Activated T-cell treated with anti-CD3 and anti-CD28 coated beads, Interleukin-2, amount 50 U/mL, for 24 hours (primary cell): Measurements from ENCODE around the gene COL5A1.
"Not testable (repeated sequence)": the region's sequence is repeated elsewhere in the genome, so short reads cannot be mapped to it uniquely, and the experiment has no call there.

Experiments
- DNase-seq: peaks from one replicate; pipeline ENCODE4 v3.0.0-alpha.2; 2020
- H3K27ac Mint-ChIP-seq: 2 replicates; pipeline ENCODE4 v1.8.0; 2020; ENCODE audit warnings: mild to moderate bottlenecking, mixed read lengths
- H3K27me3 Mint-ChIP-seq: 2 replicates; pipeline ENCODE4 v1.8.0; 2020; ENCODE audit warnings: mixed read lengths
- H3K36me3 Mint-ChIP-seq: 2 replicates; pipeline ENCODE4 v1.8.0; 2020; ENCODE audit warnings: low read depth, mixed read lengths
- H3K4me1 Mint-ChIP-seq: 2 replicates; pipeline ENCODE4 v1.8.0; 2020; ENCODE audit warnings: low read depth, mixed read lengths
- H3K4me3 Mint-ChIP-seq: 2 replicates; pipeline ENCODE4 v1.8.0; 2020; ENCODE audit warnings: mild to moderate bottlenecking, moderate library complexity, mixed read lengths
- H3K9me3 Mint-ChIP-seq: 2 replicates; pipeline ENCODE4 v1.8.0; 2020; ENCODE audit warnings: mixed read lengths

The COL5A1 gene

DNA sequence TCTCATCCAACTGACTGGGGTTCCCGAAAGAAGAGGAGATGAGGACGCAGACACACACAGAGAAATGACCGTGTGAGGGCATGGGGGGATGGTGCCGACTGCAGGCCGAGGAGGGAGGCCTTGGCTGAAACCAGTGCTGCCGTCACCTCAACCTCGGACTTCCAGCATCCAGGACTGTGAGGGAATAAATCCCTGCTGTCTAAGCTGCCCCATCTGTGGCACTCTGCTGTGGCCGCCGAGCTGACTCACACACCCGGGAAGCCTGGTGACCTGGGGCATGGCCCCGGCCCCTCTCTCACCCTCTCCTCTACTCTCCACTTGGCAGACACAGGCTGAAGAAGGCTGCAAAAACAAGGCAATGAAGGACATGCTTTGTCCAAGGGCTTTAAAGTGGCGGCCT is 4.4 kb upstream of the COL5A1 start:
- Mint-ChIP-seq H3K27me3 (peaks cover 25% of the 10 kb centered on the region), H3K4me1 (peaks cover 2% of the 10 kb centered on the region), H3K4me3 (no peak overlapping the region), H3K36me3 (no peaks in the 10 kb centered on the region), H3K27ac (no peak overlapping the region), H3K9me3 (no peaks in the 10 kb centered on the region)
- no peak for DNase-seq

- Mint-ChIP-seq H3K27me3 (peaks cover 29% of the 10 kb centered on the region), H3K9me3 (no peaks in the 10 kb centered on the region), H3K27ac (no peak overlapping the region), H3K4me3 (no peak overlapping the region), H3K4me1 (peaks cover 2% of the 10 kb centered on the region), H3K36me3 (no peaks in the 10 kb centered on the region)
- no peak for DNase-seq
Measured at GRCh38 chr9:134637696-134638501, 3.7 kb upstream of the COL5A1 start.

DNA sequence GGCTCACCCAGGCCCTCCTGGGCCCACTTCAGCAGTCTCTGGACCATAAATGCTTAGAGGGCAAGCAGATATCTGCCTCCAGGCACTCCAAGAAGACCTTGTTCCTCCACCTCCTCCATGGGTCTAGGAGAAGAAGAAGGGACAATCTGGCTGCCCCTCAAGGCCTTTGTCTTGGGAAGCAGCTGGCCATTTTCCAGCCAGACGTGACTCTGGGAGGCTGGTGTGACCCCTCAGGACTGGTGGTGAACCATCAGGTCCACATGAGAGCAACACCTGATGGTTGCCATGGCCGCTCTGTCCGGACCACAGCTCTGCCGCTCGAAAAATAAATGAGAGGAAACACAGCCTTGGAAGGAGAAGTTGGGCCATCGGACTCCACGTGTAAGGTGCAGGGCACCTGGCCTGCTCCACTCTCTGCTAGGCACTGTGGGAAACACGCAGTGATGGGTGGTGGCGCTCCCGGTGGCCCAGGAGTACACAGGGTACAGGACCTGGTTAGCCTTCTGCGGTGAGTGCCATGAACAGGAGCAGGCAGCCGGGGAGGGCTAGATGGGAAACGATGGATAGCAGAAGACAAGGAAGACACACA is 3.0 kb upstream of the COL5A1 start:
- no peak for DNase-seq
- H3K4me3 Mint-ChIP-seq: no peak overlapping the region
- peaks cover 2% of the 10 kb centered on the region for H3K4me1 Mint-ChIP-seq
- H3K27ac Mint-ChIP-seq: no peak overlapping the region
- no peaks in the 10 kb centered on the region for H3K9me3 Mint-ChIP-seq
- H3K36me3 Mint-ChIP-seq: no peaks in the 10 kb centered on the region
- peaks cover 36% of the 10 kb centered on the region for H3K27me3 Mint-ChIP-seq

DNA sequence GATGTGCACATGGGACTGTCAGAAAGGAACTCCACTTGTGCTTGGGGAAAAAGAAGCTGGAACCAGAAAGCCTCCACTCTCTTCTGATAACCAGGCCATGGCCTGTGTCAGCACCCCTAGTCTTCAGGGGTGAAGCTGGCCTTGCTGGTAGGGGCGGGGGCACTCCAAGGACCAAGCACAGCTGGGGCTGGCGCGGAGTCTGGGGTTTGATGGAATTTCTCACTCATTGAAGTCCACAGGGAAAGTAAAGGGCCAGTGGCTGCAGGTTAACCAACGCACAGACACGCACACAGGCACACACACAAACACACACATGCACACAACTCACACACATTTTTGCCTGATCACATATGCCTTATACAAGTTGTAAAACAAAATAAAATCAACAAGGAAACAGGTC is 1.6 kb upstream of the COL5A1 start:
- Mint-ChIP-seq H3K4me3 (no peak overlapping the region), H3K36me3 (no peaks in the 10 kb centered on the region), H3K9me3 (no peaks in the 10 kb centered on the region), H3K27ac (no peak overlapping the region), H3K4me1 (peaks cover 2% of the 10 kb centered on the region), H3K27me3 (peaks cover 40% of the 10 kb centered on the region)
- no peak for DNase-seq

DNA sequence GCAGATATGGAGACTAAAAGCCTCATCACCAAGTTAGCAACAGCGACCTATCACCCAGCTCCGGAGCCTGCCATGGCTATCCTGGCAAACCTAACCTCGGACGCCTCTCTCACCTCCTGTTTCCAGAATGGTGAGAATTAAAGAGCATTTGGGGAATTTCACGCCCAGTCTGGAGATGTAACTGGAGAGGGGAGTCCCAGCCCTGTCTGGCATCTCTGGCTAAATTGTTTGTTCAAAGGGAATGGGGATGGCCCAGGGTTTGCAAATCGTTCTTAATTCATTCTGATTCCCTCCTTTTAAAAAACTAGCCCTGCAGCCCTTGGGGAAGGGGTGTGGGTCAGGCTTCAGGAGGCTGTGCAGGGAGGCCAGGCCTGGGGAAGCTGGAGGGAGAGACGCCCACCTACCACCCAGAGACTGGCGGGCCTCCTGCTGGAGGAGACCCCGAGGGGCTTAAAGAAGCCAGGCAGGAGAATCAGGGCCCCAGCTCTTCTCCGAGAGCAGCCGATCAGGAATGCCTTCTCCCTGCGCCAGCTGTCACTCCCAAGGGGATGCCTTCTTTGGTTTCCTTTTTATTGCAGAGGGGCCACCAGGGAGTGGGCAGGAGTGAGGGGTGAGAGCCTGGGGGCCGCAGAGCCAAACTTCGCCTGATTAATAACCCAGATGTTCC is 964 bp upstream of the COL5A1 start:
- Mint-ChIP-seq H3K9me3 (no peaks in the 10 kb centered on the region), H3K4me1 (peaks cover 2% of the 10 kb centered on the region), H3K27ac (no peak overlapping the region), H3K36me3 (no peaks in the 10 kb centered on the region), H3K27me3 (peaks cover 40% of the 10 kb centered on the region), H3K4me3 (no peak overlapping the region)
- DNase-seq: no peak

DNA sequence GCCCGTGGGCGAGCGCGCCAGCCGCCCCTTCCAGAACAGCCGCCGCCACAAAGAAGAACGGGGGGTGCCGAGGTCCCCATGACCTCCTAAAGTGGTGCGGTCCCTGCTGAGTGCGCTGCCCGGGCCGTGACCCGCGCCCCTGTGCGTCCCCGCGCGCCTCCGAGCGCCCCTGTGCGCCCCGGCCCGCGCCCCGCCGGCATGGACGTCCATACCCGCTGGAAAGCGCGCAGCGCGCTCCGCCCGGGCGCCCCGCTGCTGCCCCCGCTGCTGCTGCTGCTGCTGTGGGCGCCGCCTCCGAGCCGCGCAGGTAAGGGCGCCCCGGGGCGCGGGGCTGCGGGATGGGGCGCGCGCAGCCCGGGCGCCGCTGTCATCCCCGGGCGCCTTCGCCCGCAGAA is 384 bp downstream of the COL5A1 start:
- Mint-ChIP-seq H3K4me1 (peaks cover 2% of the 10 kb centered on the region), H3K27me3 (peaks cover 38% of the 10 kb centered on the region), H3K36me3 (no peaks in the 10 kb centered on the region), H3K9me3 (no peaks in the 10 kb centered on the region), H3K4me3 (no peak overlapping the region), H3K27ac (no peak overlapping the region)
- no peak for DNase-seq

DNA sequence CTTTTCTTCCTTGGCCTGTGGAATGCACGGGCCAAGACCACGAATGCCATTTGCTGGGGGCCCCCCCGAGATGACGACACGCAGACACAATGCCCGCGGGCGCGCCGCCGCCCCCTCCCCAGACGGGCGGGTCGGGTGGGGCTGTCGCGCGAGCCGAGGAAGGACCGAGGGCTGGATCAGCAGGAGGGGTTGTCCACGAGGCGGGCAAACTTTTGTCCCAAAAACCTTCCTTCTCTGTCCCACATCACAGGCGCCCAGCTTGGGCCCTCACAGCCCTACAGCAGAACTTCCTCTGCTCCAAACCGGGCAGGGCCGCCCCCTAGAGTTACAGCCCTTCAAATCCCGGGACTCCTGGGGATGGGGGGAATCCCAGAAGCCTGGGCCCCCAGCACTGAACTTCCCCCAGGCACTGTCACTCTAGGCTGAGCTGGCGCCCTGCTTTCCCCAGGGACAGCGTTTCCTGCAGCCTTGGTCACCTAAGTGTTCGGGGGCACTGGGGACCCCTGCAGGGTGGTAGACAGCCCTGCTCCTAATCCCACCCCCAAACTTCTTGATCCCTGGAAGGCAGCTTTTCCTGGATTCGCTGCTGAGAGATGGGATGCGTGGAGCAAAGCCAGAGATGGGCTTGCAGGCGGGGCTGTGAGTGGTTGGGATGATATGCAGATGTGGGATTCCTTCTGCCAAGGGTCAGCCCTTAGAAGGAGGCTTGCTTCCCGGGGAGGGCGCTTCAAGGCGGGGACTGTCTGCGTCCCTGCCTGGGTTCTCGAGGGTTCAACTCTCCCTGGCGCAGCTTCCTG is 980 bp downstream of the COL5A1 start:
- Mint-ChIP-seq H3K4me1 (peaks cover 2% of the 10 kb centered on the region), H3K9me3 (no peaks in the 10 kb centered on the region), H3K27me3 (peaks cover 38% of the 10 kb centered on the region), H3K36me3 (no peaks in the 10 kb centered on the region), H3K4me3 (no peak overlapping the region), H3K27ac (no peak overlapping the region)
- DNase-seq: no peak

DNA sequence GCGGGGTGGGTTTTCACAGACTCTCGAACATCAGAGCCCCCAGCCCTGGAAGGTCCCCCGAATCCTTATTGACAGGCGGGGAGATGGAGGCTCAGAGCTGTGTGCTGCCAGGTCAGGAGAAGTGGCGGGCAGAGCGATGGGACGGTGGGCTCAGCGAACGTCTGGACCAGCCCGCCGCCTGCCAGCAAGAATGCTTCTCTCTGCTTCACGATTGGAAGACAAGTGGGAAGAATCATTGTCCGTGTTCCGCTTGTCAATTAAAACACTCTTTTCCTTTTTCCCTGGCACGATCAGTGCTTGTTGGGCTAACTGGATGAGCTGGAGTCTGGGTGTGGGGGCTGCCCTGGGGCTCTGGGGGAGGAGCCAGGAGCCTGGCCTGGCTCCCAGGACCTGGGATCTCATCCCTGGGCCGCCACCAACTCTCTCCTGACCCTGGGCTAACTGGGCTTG is 1.6 kb downstream of the COL5A1 start:
- no peak overlapping the region for H3K27ac Mint-ChIP-seq
- no peak for DNase-seq
- no peak overlapping the region for H3K4me3 Mint-ChIP-seq
- H3K4me1 Mint-ChIP-seq: peaks cover 2% of the 10 kb centered on the region
- peaks cover 38% of the 10 kb centered on the region for H3K27me3 Mint-ChIP-seq
- no peaks in the 10 kb centered on the region for H3K36me3 Mint-ChIP-seq
- no peaks in the 10 kb centered on the region for H3K9me3 Mint-ChIP-seq

DNA sequence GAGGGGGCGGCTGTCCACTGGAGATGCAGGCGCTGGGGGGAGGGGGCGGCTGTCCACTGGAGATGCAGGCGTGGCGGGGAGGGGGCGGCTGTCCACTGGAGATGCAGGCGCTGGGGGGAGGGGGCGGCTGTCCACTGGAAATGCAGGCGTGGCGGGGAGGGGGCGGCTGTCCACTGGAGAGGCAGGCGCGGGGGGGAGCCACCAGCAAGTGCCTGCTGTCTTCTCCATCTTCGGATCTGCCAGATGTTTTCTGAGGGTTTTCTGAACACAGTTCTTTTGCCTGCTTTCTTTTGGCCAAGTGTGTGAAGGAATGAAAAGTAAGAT is 2.8 kb downstream of the COL5A1 start:
- not testable (repeated sequence) for H3K9me3 Mint-ChIP-seq, H3K4me1 Mint-ChIP-seq, DNase-seq, H3K27ac Mint-ChIP-seq, H3K4me3 Mint-ChIP-seq, H3K36me3 Mint-ChIP-seq
- peaks cover 31% of the 10 kb centered on the region for H3K27me3 Mint-ChIP-seq

- DNase-seq: no peak
- Mint-ChIP-seq H3K9me3 (no peaks in the 10 kb centered on the region), H3K4me1 (peaks cover 8% of the 10 kb centered on the region)
Measured at GRCh38 chr9:134644725-134645606, 3.4 kb downstream of the COL5A1 start.

DNA sequence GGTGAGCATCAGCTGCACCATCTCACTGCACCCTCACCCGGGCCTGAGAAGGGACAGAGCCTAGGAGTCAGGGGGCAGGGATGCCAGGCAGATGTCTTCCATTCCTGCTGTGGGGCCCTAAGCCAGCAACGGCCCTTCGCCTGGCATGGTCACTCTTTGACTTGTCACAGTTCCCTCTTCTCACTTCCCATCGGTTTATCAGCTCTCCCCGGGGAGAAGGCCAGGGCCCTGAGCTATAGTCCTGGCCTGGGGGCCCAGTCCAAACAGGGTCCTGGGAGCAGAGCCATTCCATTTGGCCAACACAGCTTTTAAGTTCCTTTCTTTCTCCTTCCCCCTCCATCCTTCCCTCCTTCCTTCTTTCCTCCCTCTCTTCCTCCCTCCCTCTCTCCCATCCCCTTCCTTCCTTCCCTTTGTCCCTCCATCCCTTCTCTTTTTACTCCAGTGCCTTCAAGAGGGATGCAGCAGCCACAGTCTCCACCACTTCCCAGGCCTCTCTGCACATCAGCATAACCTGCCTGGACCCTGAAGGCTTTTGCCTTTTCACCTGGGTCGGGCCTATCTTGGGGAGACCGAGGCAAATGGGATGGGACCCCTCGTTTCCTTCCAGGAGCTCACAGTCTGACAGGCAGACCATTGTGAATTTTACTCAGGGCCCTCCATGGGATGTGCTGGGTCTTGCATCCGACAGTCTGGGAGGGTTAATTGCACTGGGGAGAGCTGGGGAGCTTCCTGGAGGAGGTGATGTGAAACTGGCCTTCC is 4.2 kb downstream of the COL5A1 start:
- H3K27me3 Mint-ChIP-seq: peaks cover 20% of the 10 kb centered on the region
- H3K4me1 Mint-ChIP-seq: peaks cover 8% of the 10 kb centered on the region
- no peak overlapping the region for H3K4me3 Mint-ChIP-seq
- H3K36me3 Mint-ChIP-seq: no peaks in the 10 kb centered on the region
- no peaks in the 10 kb centered on the region for H3K9me3 Mint-ChIP-seq
- H3K27ac Mint-ChIP-seq: no peak overlapping the region
- DNase-seq: no peak

More at GRCh38 chr9:134644725-134645606, 3.4 kb downstream of the COL5A1 start:
- no peak overlapping the region for H3K4me3 Mint-ChIP-seq
- peaks cover 27% of the 10 kb centered on the region for H3K27me3 Mint-ChIP-seq
- H3K36me3 Mint-ChIP-seq: no peaks in the 10 kb centered on the region
- H3K27ac Mint-ChIP-seq: no peak overlapping the region

GRCh38 chr9:134647359-134648080 is 5.9 kb downstream of the COL5A1 start:
- Mint-ChIP-seq H3K9me3 (no peaks in the 10 kb centered on the region), H3K36me3 (no peaks in the 10 kb centered on the region), H3K27ac (no peak overlapping the region), H3K27me3 (peaks cover 15% of the 10 kb centered on the region), H3K4me3 (no peak overlapping the region), H3K4me1 (peaks cover 6% of the 10 kb centered on the region)
- DNase-seq: no peak
